B cell (primary cell): ENCODE results near the gene SUMO3. TPM values are rescaled to one million over a fixed set of nuclear protein-coding genes. Genes with fewer than 3 reads are reported as not detected.

ENCODE experiments used
- ATAC-seq: fragments of 200-7000 bp; cut with Tn5 transposase; one replicate; pipeline ENCODE4 v1.10.0; 2021; ENCODE audit warnings: low read depth, mild to moderate bottlenecking, moderate number of reproducible peaks, moderate library complexity
- CTCF ChIA-PET: fragments of 350-600 bp; sonication (Branson Sonifier 250); formaldehyde crosslinking; loops from one replicate; lab custom pipeline; 2021; ENCODE audit warnings: antibody characterized with exemption, inconsistent platforms; lab: Charles Lee
- POLR2A ChIA-PET: fragments of 350-600 bp; sonication (Branson Sonifier 250); formaldehyde crosslinking; loops from one replicate; lab custom pipeline; 2021; ENCODE audit warnings: antibody characterized with exemption; lab: Charles Lee
- DNase-seq: peaks from one replicate; pipeline ENCODE4 v3.0.0; 2013
- H2AFZ ChIP-seq: 2 replicates; pipeline ENCODE4 v1.6.1; 2012; ENCODE audit warnings: mild to moderate bottlenecking, low read depth, low read length; ENCODE audit not compliant: insufficient read depth, poor library complexity, severe bottlenecking
- H3K27ac ChIP-seq, 2 donors: 1 replicate in 1 of 2; 2 replicates in 1 of 2; pipeline ENCODE4 v1.5.1; 2012 to 2013; ENCODE audit warnings: low read length in 2 of 2, mild to moderate bottlenecking in 2 of 2, moderate library complexity in 1 of 2
- H3K27me3 ChIP-seq, 4 experiments: fragments of 200-600 bp in 1 of 4; sonication (generic) in 1 of 4; replicated peaks in 1 of 4; 1 replicate in 2 of 4; 2 replicates in 2 of 4; pipeline versions ENCODE4 v1.6.1 to v1.7.0; 2013 to 2016; ENCODE audit warnings: low read length in 3 of 4, mild to moderate bottlenecking in 2 of 4, mixed read lengths in 1 of 4, moderate library complexity in 1 of 4; ENCODE audit not compliant: insufficient read depth in 4 of 4, control insufficient read depth in 3 of 4; ENCODE audit errors: control extremely low read depth in 1 of 4
- H3K36me3 ChIP-seq, 2 experiments: replicated peaks in 1 of 2; 1 replicate in 1 of 2; 2 replicates in 1 of 2; pipeline versions ENCODE4 v1.6.1 to v1.7.1; 2013; ENCODE audit warnings: low read length in 1 of 2; ENCODE audit not compliant: insufficient read depth in 2 of 2, control insufficient read depth in 1 of 2; ENCODE audit errors: control extremely low read depth in 1 of 2, extremely low read depth in 1 of 2
- H3K4me1 ChIP-seq, 2 donors: fragments of 200-600 bp in 1 of 2; sonication (generic) in 1 of 2; 1 replicate in 1 of 2; 2 replicates in 1 of 2; pipeline versions ENCODE4 v1.5.1 to v1.6.1; 2013 to 2017; ENCODE audit warnings: low read length in 2 of 2; ENCODE audit not compliant: control insufficient read depth in 2 of 2, insufficient read depth in 2 of 2
- H3K4me2 ChIP-seq: replicated peaks from 2 replicates; pipeline ENCODE3; 2012; ENCODE audit warnings: mild to moderate bottlenecking, low read depth, low read length; ENCODE audit not compliant: poor library complexity, severe bottlenecking
- H3K4me3 ChIP-seq, 5 experiments: fragments of 200-600 bp in 1 of 5; sonication (generic) in 1 of 5; 1 replicate in 3 of 5; 2 replicates in 2 of 5; pipeline versions ENCODE4 v1.5.1 to v1.7.0; 2011 to 2016; ENCODE audit warnings: low read length in 4 of 5, mild to moderate bottlenecking in 4 of 5, low read depth in 2 of 5, control low read depth in 1 of 5, moderate library complexity in 1 of 5; ENCODE audit not compliant: insufficient read depth in 1 of 5; ENCODE audit errors: control extremely low read depth in 1 of 5, extremely low read depth in 1 of 5
- H3K79me2 ChIP-seq: fragments of 200-600 bp; sonication (generic); one replicate; pipeline ENCODE4 v1.6.0; 2016; ENCODE audit warnings: low read length; ENCODE audit not compliant: control insufficient read depth, insufficient read depth
- H3K9ac ChIP-seq: fragments of 200-600 bp; sonication (generic); 2 replicates; pipeline ENCODE4 v1.6.1; 2017; ENCODE audit warnings: mild to moderate bottlenecking, low read length, moderate library complexity
- H3K9me3 ChIP-seq, 3 donors: one replicate each; pipeline versions ENCODE4 v1.6.1 to v1.7.1; 2013; ENCODE audit warnings: low read length in 2 of 3; ENCODE audit not compliant: control insufficient read depth in 2 of 3, insufficient read depth in 1 of 3; ENCODE audit errors: control extremely low read depth in 1 of 3
- H4K20me1 ChIP-seq: 2 replicates; pipeline ENCODE4 v1.6.0; 2012; ENCODE audit warnings: mild to moderate bottlenecking, low read length; ENCODE audit not compliant: insufficient read depth, control insufficient read depth, poor library complexity, severe bottlenecking
- H3K27ac Mint-ChIP-seq: one replicate; pipeline ENCODE4 v1.8.0; 2021; ENCODE audit warnings: mixed read lengths
- H3K27me3 Mint-ChIP-seq: one replicate; pipeline ENCODE4 v1.8.0; 2021; ENCODE audit warnings: mixed read lengths
- H3K4me1 Mint-ChIP-seq: one replicate; pipeline ENCODE4 v1.8.0; 2021; ENCODE audit warnings: mixed read lengths
- H3K4me3 Mint-ChIP-seq: one replicate; pipeline ENCODE4 v1.8.0; 2021; ENCODE audit warnings: mixed read lengths
- H3K9me3 Mint-ChIP-seq: one replicate; pipeline ENCODE4 v1.8.0; 2022; ENCODE audit warnings: mixed read lengths; ENCODE audit not compliant: insufficient read depth
- EZH2 ChIP-seq: IDR thresholded peaks from 2 replicates; pipeline ENCODE4 v1.6.1; 2012; ENCODE audit warnings: borderline replicate concordance, low read depth, mild to moderate bottlenecking, moderate library complexity, low read length; ENCODE audit not compliant: insufficient read depth, poor library complexity, severe bottlenecking
- WGBS: methylation state at CpG from one replicate; pipeline ENCODE4 v1.1.5; 2013; ENCODE audit warnings: missing lambda C conversion rate; ENCODE audit not compliant: insufficient coverage; 5-methylcytosine and 5-hydroxymethylcytosine counted together
- intact Hi-C: fragments of 100-400 bp; cut with micrococcal nuclease; formaldehyde crosslinking; loops from one replicate; pipeline ENCODE4 v1.10.0; 2022
- polyA plus RNA-seq: library from polyadenylated mRNA; depleted of rRNA; stranded (reverse); fragments of >200 nt; gene quantifications from 2 replicates; pipeline ENCODE4 v1.2.3, GENCODE V29; 2012
- total RNA-seq, 2 donors: library from RNA; stranded (reverse); fragments of 120-200 nt in 1 of 2; gene quantifications; 1 replicate in 1 of 2; 2 replicates in 1 of 2; pipeline versions ENCODE4 v1.2.3 to v1.2.4, GENCODE V29; 2013 to 2022
- TF ChIP-seq, protein P1 (sequence below): fragments of 200-600 bp; IDR thresholded peaks from one replicate; pipeline ENCODE4 v1.8.0; 2022; ENCODE audit warnings: antibody characterized with exemption, mild to moderate bottlenecking

SUMO3 gene
- total and polyA plus RNA-seq, 2 donors (not counting 1 experiment from before 2014, with no cell fraction given): 37.6 to 44.8 TPM

DNA sequence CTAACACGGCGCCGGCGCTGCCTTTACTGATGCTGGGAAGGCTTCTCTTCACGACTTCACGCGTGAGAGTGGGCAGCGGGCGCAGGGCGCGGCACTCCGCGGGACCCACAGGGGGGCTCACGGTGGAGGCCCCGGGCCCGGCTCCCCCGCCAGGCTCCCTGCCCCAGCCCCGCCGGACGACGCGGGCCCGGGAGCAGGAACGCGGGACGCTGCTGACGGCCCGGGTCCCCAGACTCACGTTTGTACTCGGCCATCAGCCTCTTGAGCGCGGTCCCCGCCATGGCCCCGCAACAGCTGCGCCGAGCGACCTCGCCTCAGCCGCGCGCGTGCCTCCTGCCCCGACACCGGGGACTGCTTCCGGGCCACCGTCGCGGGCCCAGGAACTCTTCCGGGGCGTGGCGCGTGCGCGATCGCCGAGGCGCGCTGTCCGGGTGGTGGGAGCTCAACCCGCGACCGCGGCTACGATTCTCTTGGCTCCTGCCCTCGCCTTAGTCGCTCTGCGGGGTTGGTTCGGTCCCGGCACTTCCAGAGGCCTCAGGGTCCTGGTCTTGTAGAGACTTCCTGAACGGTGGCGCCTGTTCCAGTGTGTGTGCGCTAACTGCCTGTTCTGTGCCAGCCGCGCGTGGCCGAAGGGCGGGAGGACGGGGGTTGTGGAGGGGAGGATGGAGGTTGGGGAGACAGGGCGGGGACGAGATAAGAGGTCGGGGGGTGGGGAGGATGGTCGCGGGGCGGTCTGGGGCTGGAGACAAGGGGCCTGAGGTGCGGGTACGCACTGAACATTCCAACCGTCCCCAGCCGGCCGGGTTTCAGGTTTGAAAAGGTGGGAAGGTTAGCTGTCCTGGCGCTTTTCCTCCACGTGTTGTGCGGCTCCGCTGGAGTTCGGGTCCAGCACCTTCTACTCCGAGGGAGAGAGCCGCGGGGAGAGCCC, 16.1 kb downstream of the SUMO3 start, which contains the start of gene UBE2G2:
UBE2G2 (minus strand) TSS at position 353 of the 928 bp plus-strand sequence; CDS start at position 281, 72 bp downstream.
- Histone ChIP-seq H3K4me3 (peak within 1 kb of the TSS; percentile 63 to 87 (median 78)), H3K36me3 (peaks cover 0 to 32% of the 10 kb centered on the region in 2 experiments), H3K9ac (peak within 1 kb of the TSS; percentile 72), H4K20me1 (peaks cover 38% of the 10 kb centered on the region), H3K4me1 (peaks cover 19 to 21% of the 10 kb centered on the region in 2 donors), H3K27ac (peak within 1 kb of the TSS; percentile 65 to 75), H2AFZ (peak within 1 kb of the TSS; percentile 82), H3K4me2 (peak within 1 kb of the TSS; percentile 94), H3K79me2 (peaks cover 50% of the 10 kb centered on the region), H3K9me3 (no peaks in the 10 kb centered on the region), H3K27me3 (no peaks in the 10 kb centered on the region)
- ChIA-PET POLR2A (interaction anchor here (0.6 to 2.8 kb wide), 6 partner anchors 16 to 327 kb away, joined by 3 to 16 read pairs (median 10); partner anchors contain the start of genes PTTG1IP and SUMO3), CTCF (interaction anchor here (0.9 to 4.8 kb wide), 23 partner anchors 7 to 336 kb away, joined by 3 to 49 read pairs (median 8); partner anchors contain the start of genes ITGB2, PTTG1IP and SUMO3)
- WGBS: under 1% methylated on average over 96 of the region's 97 CpGs
- no peaks in the 10 kb centered on the region for H3K27me3 Mint-ChIP-seq
- DNase-seq: peak; percentile 91
- peak within 1 kb of the TSS; percentile 95 for H3K27ac Mint-ChIP-seq
- H3K4me3 Mint-ChIP-seq: peak within 1 kb of the TSS; percentile 100
- H3K4me1 Mint-ChIP-seq: peaks cover 40% of the 10 kb centered on the region
- H3K9me3 Mint-ChIP-seq: no peaks in the 10 kb centered on the region
- peak; percentile 90 for ATAC-seq
- TF ChIP-seq EZH2: no peak
- TF ChIP-seq, protein P1, sequence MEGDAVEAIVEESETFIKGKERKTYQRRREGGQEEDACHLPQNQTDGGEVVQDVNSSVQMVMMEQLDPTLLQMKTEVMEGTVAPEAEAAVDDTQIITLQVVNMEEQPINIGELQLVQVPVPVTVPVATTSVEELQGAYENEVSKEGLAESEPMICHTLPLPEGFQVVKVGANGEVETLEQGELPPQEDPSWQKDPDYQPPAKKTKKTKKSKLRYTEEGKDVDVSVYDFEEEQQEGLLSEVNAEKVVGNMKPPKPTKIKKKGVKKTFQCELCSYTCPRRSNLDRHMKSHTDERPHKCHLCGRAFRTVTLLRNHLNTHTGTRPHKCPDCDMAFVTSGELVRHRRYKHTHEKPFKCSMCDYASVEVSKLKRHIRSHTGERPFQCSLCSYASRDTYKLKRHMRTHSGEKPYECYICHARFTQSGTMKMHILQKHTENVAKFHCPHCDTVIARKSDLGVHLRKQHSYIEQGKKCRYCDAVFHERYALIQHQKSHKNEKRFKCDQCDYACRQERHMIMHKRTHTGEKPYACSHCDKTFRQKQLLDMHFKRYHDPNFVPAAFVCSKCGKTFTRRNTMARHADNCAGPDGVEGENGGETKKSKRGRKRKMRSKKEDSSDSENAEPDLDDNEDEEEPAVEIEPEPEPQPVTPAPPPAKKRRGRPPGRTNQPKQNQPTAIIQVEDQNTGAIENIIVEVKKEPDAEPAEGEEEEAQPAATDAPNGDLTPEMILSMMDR: no peak
- intact Hi-C loops: loop anchor here (1.0 to 5.0 kb wide), 6 partner anchors 16 to 1014 kb away; partner anchors contain the start of gene RRP1
